GM23338 (cell line): Measurements from ENCODE around the gene IHH. TPM values are rescaled to one million over a fixed set of nuclear protein-coding genes. Genes with fewer than 3 reads are reported as not detected.

Experiments
- ATAC-seq: fragments of 200-7000 bp; cut with Tn5 transposase; 3 replicates; pipeline ENCODE4 v1.9.1; 2020
- DNase-seq: peaks from one replicate; pipeline ENCODE4 v3.0.0-alpha.2; 2015; ENCODE audit warnings: low spot score
- H2AFZ ChIP-seq: fragments of 200-600 bp; sonication (generic); 2 replicates; pipeline ENCODE4 v1.8.0; 2016; ENCODE audit warnings: antibody characterized with exemption, mild to moderate bottlenecking, moderate library complexity
- H3F3A ChIP-seq: fragments of 200-600 bp; sonication (generic); replicated peaks from 2 replicates; pipeline ENCODE4 v1.8.0; 2017; ENCODE audit warnings: antibody characterized with exemption, mixed run types, low read depth
- H3K27ac ChIP-seq: fragments of 200-600 bp; sonication (generic); 2 replicates; pipeline ENCODE4 v1.6.1; 2016; ENCODE audit warnings: low read depth
- H3K27me3 ChIP-seq: fragments of 200-600 bp; sonication (generic); 2 replicates; pipeline ENCODE4 v1.8.0; 2016; ENCODE audit warnings: mild to moderate bottlenecking, mixed run types, moderate library complexity; ENCODE audit not compliant: insufficient read depth
- H3K36me3 ChIP-seq: fragments of 200-600 bp; sonication (generic); 2 replicates; pipeline ENCODE4 v1.8.0; 2016; ENCODE audit warnings: mild to moderate bottlenecking; ENCODE audit not compliant: insufficient read depth
- H3K4me1 ChIP-seq: fragments of 200-600 bp; sonication (generic); 2 replicates; pipeline ENCODE4 v1.8.0; 2016; ENCODE audit warnings: mild to moderate bottlenecking, moderate library complexity; ENCODE audit not compliant: insufficient read depth
- H3K4me2 ChIP-seq: fragments of 200-600 bp; sonication (generic); 2 replicates; pipeline ENCODE4 v1.7.1; 2017; ENCODE audit warnings: mixed run types
- H3K4me3 ChIP-seq: fragments of 200-600 bp; sonication (generic); 2 replicates; pipeline ENCODE4 v1.6.1; 2016; ENCODE audit warnings: mixed run types
- H3K79me2 ChIP-seq: fragments of 200-600 bp; sonication (generic); replicated peaks from 2 replicates; pipeline ENCODE4 v1.8.0; 2017; ENCODE audit warnings: mild to moderate bottlenecking; ENCODE audit not compliant: insufficient read depth
- H3K9me2 ChIP-seq: fragments of 200-600 bp; sonication (generic); 2 replicates; pipeline ENCODE4 v1.8.0; 2017; ENCODE audit not compliant: insufficient read depth
- H4K20me1 ChIP-seq: fragments of 200-600 bp; sonication (generic); replicated peaks from 2 replicates; pipeline ENCODE4 v1.8.0; 2017; ENCODE audit warnings: mild to moderate bottlenecking; ENCODE audit not compliant: insufficient read depth
- H3K27ac Mint-ChIP-seq: 2 replicates; pipeline ENCODE4 v1.8.0; 2020; ENCODE audit warnings: inconsistent platforms, mild to moderate bottlenecking, moderate library complexity, mixed read lengths
- H3K27me3 Mint-ChIP-seq: 3 replicates; pipeline ENCODE4 v1.8.0; 2022; ENCODE audit warnings: low read depth, mild to moderate bottlenecking, moderate library complexity, mixed read lengths, inconsistent platforms; ENCODE audit not compliant: insufficient read depth, poor library complexity
- H3K36me3 Mint-ChIP-seq: 3 replicates; pipeline ENCODE4 v1.8.0; 2021; ENCODE audit warnings: low read depth, mild to moderate bottlenecking, inconsistent platforms, moderate library complexity, mixed read lengths
- H3K4me1 Mint-ChIP-seq: 3 replicates; pipeline ENCODE4 v1.8.0; 2020; ENCODE audit warnings: mild to moderate bottlenecking, inconsistent platforms, mixed read lengths
- H3K4me3 Mint-ChIP-seq: 3 replicates; pipeline ENCODE4 v1.8.0; 2021; ENCODE audit warnings: moderate library complexity, mild to moderate bottlenecking, inconsistent platforms, mixed read lengths
- H3K9me3 Mint-ChIP-seq: 3 replicates; pipeline ENCODE4 v1.8.0; 2020; ENCODE audit warnings: moderate library complexity, mild to moderate bottlenecking, inconsistent platforms, mixed read lengths
- CREB1 ChIP-seq: fragments of 250-450 bp; sonication (Bioruptor Pico); IDR thresholded peaks from 2 replicates; pipeline ENCODE4 v1.5.0; 2020; ENCODE audit warnings: low read depth, mild to moderate bottlenecking, moderate library complexity
- CTCF ChIP-seq, 2 experiments: fragments of 200-600 bp in 1 of 2; sonication (generic) in 1 of 2; conservative IDR thresholded peaks; 2 replicates each; pipeline versions ENCODE4 v1.5.1 to v1.6.1; 2016 to 2017; ENCODE audit warnings: antibody characterized with exemption in 2 of 2, low read depth in 2 of 2, mild to moderate bottlenecking in 2 of 2, moderate library complexity in 1 of 2
- EZH2 ChIP-seq: fragments of 200-600 bp; sonication (generic); IDR thresholded peaks from one replicate; pipeline ENCODE4 v1.8.0; 2017; ENCODE audit warnings: antibody characterized with exemption, mild to moderate bottlenecking, low read depth; ENCODE audit not compliant: unreplicated experiment
- EZH2phosphoT487 ChIP-seq: fragments of 200-600 bp; sonication (generic); IDR thresholded peaks from one replicate; pipeline ENCODE4 v1.8.1; 2018; ENCODE audit warnings: antibody characterized with exemption; ENCODE audit not compliant: unreplicated experiment
- JUNB ChIP-seq: IDR thresholded peaks from one replicate; pipeline ENCODE4 v1.6.1; 2016; ENCODE audit warnings: antibody characterized with exemption; ENCODE audit not compliant: unreplicated experiment
- NANOG ChIP-seq: IDR thresholded peaks from 2 replicates; pipeline ENCODE4 v1.6.1; 2016; ENCODE audit warnings: antibody characterized with exemption, borderline replicate concordance
- POLR2AphosphoS5 ChIP-seq: IDR thresholded peaks from 2 replicates; pipeline ENCODE4 v1.6.1; 2016; ENCODE audit warnings: antibody characterized with exemption, low read depth
- STAT1 ChIP-seq: IDR thresholded peaks from one replicate; pipeline ENCODE4 v1.6.1; 2016; ENCODE audit warnings: antibody characterized with exemption; ENCODE audit not compliant: unreplicated experiment
- ZNF114 ChIP-seq: fragments of 250-450 bp; sonication (Bioruptor Pico); IDR thresholded peaks from 2 replicates; pipeline ENCODE4 v1.5.0; 2020; ENCODE audit warnings: mild to moderate bottlenecking, moderate library complexity
- ZNF331 ChIP-seq: fragments of 250-450 bp; sonication (Bioruptor Pico); IDR thresholded peaks from 2 replicates; pipeline ENCODE4 v1.5.0; 2020; ENCODE audit warnings: low read depth, mild to moderate bottlenecking, moderate library complexity
- ZNF462 ChIP-seq: fragments of 250-450 bp; sonication (Bioruptor Pico); IDR thresholded peaks from 2 replicates; pipeline ENCODE4 v1.5.0; 2020; ENCODE audit warnings: mild to moderate bottlenecking, moderate library complexity
- long read RNA-seq: library from polyadenylated mRNA; unstranded; transcript quantifications from one replicate; pipeline ENCODE4 v2.0.0, GENCODE V29; 2020; ENCODE audit not compliant: unreplicated experiment
- polyA plus RNA-seq: library from polyadenylated mRNA; unstranded; fragments of >200 nt; fragmentation: Nextera tagmentation; extraction: Ambion mirVana; gene quantifications from 2 replicates; pipeline ENCODE4 v1.2.1, GENCODE V29; 2016
- total RNA-seq: library from RNA; depleted of rRNA; stranded (reverse); fragments of >200 nt; shearing (Covaris generic); gene quantifications from 2 replicates; pipeline ENCODE4 v1.2.3, GENCODE V29; 2014; rRNA removed
- TF ChIP-seq, protein P1 (sequence below): IDR thresholded peaks from 2 replicates; pipeline ENCODE4 v1.6.1; 2016; ENCODE audit warnings: antibody characterized with exemption
- TF ChIP-seq, protein P2 (sequence below): IDR thresholded peaks from one replicate; pipeline ENCODE4 v1.6.1; 2018; ENCODE audit warnings: antibody characterized with exemption; ENCODE audit not compliant: unreplicated experiment

Gene IHH
- total RNA-seq (not detected in 2 replicates), polyA plus RNA-seq (not detected in 2 replicates)
- long read RNA-seq: 0 reads

DNA sequence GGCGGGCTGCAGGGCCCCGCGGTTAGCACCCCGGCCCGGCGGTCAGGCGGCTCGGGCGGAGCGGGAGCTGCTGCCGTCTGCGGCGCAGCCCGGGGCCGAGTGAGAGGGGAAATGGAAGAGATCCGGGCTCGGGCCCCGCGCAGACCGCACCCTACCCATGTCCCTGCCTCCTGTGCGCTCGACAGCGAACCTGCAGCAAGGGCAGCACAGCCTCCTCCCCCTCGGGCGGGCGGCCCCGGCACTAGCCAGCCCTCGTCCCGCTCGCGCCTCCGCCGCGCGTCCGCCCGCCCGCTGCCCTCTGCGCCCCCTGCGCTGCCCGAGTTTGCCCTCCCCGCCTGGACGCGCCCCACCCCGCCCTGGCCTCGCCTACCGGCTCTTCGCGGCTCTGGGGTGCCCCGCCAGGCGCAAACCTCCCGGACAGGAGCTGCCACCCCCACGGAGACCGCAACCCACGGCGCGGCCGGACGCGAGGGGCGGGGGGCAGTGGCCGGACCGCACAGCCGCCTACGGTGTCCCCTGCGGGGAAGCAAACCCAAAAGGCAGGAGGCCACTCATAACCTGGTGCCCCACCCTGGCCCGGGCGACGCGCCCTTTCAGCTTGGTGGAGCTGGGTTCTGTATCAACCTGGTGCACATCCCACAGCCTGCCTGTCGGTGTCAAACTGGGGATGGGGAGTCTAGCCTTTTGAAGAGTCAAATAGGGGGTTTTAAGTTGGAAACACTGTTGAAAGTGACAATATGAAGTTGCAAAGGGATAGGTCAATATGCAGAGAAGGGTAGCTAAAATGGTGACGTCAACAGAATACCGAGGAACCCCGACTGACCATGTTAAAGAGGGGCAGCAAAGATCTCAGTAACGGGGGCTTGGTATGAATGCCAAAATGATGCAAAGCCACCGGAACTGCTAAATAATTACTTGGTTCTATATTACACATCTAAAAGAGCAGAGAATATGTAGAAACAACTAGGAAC is at the start of gene IHH:
TSS of gene IHH (minus strand) at position 101 of the 971 bp plus-strand sequence. CDS start 454 bp downstream, outside the sequence.
- DNase-seq: peak; percentile 74
- peaks cover 76% of the 10 kb centered on the region for H3K27me3 Mint-ChIP-seq
- H3K4me2 ChIP-seq: peak within 1 kb of the TSS; percentile 78

More for the DNA sequence above, at the start of gene IHH:
- no peaks in the 10 kb centered on the region for H3K36me3 ChIP-seq
- H3K9me3 Mint-ChIP-seq: no peaks in the 10 kb centered on the region
- no peak within 1 kb of the TSS for H3K27ac ChIP-seq
- no peaks in the 10 kb centered on the region for H3K9me2 ChIP-seq
- peaks cover 35% of the 10 kb centered on the region for H3K4me1 ChIP-seq
- H3K79me2 ChIP-seq: no peaks in the 10 kb centered on the region
- peak; percentile 87 for TF ChIP-seq EZH2
- TF ChIP-seq POLR2AphosphoS5: no peak
- no peak for TF ChIP-seq JUNB
- TF ChIP-seq NANOG: no peak
- no peak for TF ChIP-seq STAT1
- TF ChIP-seq, protein P1, sequence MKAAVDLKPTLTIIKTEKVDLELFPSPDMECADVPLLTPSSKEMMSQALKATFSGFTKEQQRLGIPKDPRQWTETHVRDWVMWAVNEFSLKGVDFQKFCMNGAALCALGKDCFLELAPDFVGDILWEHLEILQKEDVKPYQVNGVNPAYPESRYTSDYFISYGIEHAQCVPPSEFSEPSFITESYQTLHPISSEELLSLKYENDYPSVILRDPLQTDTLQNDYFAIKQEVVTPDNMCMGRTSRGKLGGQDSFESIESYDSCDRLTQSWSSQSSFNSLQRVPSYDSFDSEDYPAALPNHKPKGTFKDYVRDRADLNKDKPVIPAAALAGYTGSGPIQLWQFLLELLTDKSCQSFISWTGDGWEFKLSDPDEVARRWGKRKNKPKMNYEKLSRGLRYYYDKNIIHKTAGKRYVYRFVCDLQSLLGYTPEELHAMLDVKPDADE: no peak
- TF ChIP-seq ZNF331 (CRISPR knock-in tag): no peak
- no peak for TF ChIP-seq ZNF114 (CRISPR knock-in tag)
- TF ChIP-seq ZNF462 (CRISPR knock-in tag): no peak
- peak; percentile 81 for TF ChIP-seq EZH2phosphoT487
- TF ChIP-seq CTCF (conservative IDR thresholded peaks at IDR 0.05; ENCODE audit: low read depth in 2 of 2): no peak
- TF ChIP-seq, protein P2, sequence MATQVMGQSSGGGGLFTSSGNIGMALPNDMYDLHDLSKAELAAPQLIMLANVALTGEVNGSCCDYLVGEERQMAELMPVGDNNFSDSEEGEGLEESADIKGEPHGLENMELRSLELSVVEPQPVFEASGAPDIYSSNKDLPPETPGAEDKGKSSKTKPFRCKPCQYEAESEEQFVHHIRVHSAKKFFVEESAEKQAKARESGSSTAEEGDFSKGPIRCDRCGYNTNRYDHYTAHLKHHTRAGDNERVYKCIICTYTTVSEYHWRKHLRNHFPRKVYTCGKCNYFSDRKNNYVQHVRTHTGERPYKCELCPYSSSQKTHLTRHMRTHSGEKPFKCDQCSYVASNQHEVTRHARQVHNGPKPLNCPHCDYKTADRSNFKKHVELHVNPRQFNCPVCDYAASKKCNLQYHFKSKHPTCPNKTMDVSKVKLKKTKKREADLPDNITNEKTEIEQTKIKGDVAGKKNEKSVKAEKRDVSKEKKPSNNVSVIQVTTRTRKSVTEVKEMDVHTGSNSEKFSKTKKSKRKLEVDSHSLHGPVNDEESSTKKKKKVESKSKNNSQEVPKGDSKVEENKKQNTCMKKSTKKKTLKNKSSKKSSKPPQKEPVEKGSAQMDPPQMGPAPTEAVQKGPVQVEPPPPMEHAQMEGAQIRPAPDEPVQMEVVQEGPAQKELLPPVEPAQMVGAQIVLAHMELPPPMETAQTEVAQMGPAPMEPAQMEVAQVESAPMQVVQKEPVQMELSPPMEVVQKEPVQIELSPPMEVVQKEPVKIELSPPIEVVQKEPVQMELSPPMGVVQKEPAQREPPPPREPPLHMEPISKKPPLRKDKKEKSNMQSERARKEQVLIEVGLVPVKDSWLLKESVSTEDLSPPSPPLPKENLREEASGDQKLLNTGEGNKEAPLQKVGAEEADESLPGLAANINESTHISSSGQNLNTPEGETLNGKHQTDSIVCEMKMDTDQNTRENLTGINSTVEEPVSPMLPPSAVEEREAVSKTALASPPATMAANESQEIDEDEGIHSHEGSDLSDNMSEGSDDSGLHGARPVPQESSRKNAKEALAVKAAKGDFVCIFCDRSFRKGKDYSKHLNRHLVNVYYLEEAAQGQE: no peak
- TF ChIP-seq CREB1 (CRISPR knock-in tag): peak; percentile 60
- H3K4me3 ChIP-seq: peak within 1 kb of the TSS; percentile 54
- peaks cover 16% of the 10 kb centered on the region for H4K20me1 ChIP-seq
- no peak within 1 kb of the TSS for H2AFZ ChIP-seq
- peaks cover 99% of the 10 kb centered on the region for H3K27me3 ChIP-seq
- no peak within 1 kb of the TSS for H3K27ac Mint-ChIP-seq
- no peaks in the 10 kb centered on the region for H3F3A ChIP-seq
- peak within 1 kb of the TSS; percentile 60 for H3K4me3 Mint-ChIP-seq
- ATAC-seq: peak; percentile 13
- H3K36me3 Mint-ChIP-seq: no peaks in the 10 kb centered on the region; the same call in 2 of the 3 replicates
- H3K4me1 Mint-ChIP-seq: peaks cover 22% of the 10 kb centered on the region
